GM21825 (cell line): ENCODE data around the gene SLC35B4.
A peak's percentile ranks its signal among the peaks of the same experiment; 100 is the strongest.

Experiments
- ATAC-seq: cut with Tn5 transposase; IDR thresholded peaks from one replicate; pipeline ENCODE4 v1.9.1; 2021; ENCODE audit warnings: mild to moderate bottlenecking, moderate library complexity; ENCODE audit not compliant: unreplicated experiment

SLC35B4 gene

GRCh38 chr7:134332892-134333291 is 16.2 kb upstream of the SLC35B4 start:
- ATAC-seq = no peak

- no peak for ATAC-seq
Observed at GRCh38 chr7:134331393-134331792, 14.7 kb upstream of the SLC35B4 start.

- no peak for ATAC-seq
Observed at GRCh38 chr7:134330974-134331373, 14.2 kb upstream of the SLC35B4 start.

- ATAC-seq = no peak
Observed at GRCh38 chr7:134329614-134330346, 13.1 kb upstream of the SLC35B4 start.

- no peak for ATAC-seq
Observed at GRCh38 chr7:134328900-134329299, 12.2 kb upstream of the SLC35B4 start.

GRCh38 chr7:134327896-134328295 is 11.2 kb upstream of the SLC35B4 start:
- peak; percentile 70 for ATAC-seq

GRCh38 chr7:134324107-134324506 is 7.4 kb upstream of the SLC35B4 start:
- ATAC-seq = no peak

- ATAC-seq = no peak
Observed at GRCh38 chr7:134320201-134320600, 3.5 kb upstream of the SLC35B4 start.

- ATAC-seq = no peak
Observed at GRCh38 chr7:134318443-134318842, 1.7 kb upstream of the SLC35B4 start.

GRCh38 chr7:134317434-134317833 is 704 bp upstream of the SLC35B4 start:
- ATAC-seq = no peak

GRCh38 chr7:134315679-134316538 is 821 bp downstream of the SLC35B4 start:
- no peak for ATAC-seq

- no peak for ATAC-seq
Observed at GRCh38 chr7:134313543-134313942, 3.2 kb downstream of the SLC35B4 start.

- ATAC-seq = no peak
Observed at GRCh38 chr7:134312717-134313116, 4.0 kb downstream of the SLC35B4 start.

- ATAC-seq = no peak
Observed at GRCh38 chr7:134311807-134312206, 4.9 kb downstream of the SLC35B4 start.

- ATAC-seq = no peak
Observed at GRCh38 chr7:134308548-134308947, 8.2 kb downstream of the SLC35B4 start.

- ATAC-seq = no peak
Observed at GRCh38 chr7:134307320-134307719, 9.4 kb downstream of the SLC35B4 start.

GRCh38 chr7:134302120-134302519 is 14.6 kb downstream of the SLC35B4 start:
- no peak for ATAC-seq

GRCh38 chr7:134301592-134301991 is 15.1 kb downstream of the SLC35B4 start:
- no peak for ATAC-seq

GRCh38 chr7:134300988-134301387 is 15.7 kb downstream of the SLC35B4 start:
- no peak for ATAC-seq

- no peak for ATAC-seq
Observed at GRCh38 chr7:134298902-134299683, 17.6 kb downstream of the SLC35B4 start.

GRCh38 chr7:134297489-134297888 is 19.2 kb downstream of the SLC35B4 start:
- no peak for ATAC-seq
